OCI-LY3 (cell line): ENCODE results near the gene USP6.

Source experiments
- CTCF ChIP-seq: fragments of 200-600, 300-600 bp; sonication (generic); IDR thresholded peaks from 2 replicates; pipeline ENCODE4 v1.5.1; 2014; ENCODE audit warnings: antibody characterized with exemption, low read length, low read depth
- EZH2phosphoT487 ChIP-seq: fragments of 200-600 bp; shearing (Covaris generic); IDR thresholded peaks from 2 replicates; pipeline ENCODE4 v1.6.1; 2018; ENCODE audit warnings: antibody characterized with exemption, mixed run types, low read depth

- TF ChIP-seq EZH2phosphoT487 (no peak), CTCF (no peak)
Measured at GRCh38 chr17:5181509-5182305, 65.9 kb downstream of the USP6 start.
